Left hindlimb (tissue), 1 donor: ENCODE measurements around the gene GALNT9.
"Not testable (repeated sequence)": the region's sequence is repeated elsewhere in the genome, so short reads cannot be mapped to it uniquely, and the experiment has no call there.

Experiments
- DNase-seq: peaks from one replicate; pipeline ENCODE4 v3.0.0-alpha.2; 2018

The GALNT9 gene

DNA sequence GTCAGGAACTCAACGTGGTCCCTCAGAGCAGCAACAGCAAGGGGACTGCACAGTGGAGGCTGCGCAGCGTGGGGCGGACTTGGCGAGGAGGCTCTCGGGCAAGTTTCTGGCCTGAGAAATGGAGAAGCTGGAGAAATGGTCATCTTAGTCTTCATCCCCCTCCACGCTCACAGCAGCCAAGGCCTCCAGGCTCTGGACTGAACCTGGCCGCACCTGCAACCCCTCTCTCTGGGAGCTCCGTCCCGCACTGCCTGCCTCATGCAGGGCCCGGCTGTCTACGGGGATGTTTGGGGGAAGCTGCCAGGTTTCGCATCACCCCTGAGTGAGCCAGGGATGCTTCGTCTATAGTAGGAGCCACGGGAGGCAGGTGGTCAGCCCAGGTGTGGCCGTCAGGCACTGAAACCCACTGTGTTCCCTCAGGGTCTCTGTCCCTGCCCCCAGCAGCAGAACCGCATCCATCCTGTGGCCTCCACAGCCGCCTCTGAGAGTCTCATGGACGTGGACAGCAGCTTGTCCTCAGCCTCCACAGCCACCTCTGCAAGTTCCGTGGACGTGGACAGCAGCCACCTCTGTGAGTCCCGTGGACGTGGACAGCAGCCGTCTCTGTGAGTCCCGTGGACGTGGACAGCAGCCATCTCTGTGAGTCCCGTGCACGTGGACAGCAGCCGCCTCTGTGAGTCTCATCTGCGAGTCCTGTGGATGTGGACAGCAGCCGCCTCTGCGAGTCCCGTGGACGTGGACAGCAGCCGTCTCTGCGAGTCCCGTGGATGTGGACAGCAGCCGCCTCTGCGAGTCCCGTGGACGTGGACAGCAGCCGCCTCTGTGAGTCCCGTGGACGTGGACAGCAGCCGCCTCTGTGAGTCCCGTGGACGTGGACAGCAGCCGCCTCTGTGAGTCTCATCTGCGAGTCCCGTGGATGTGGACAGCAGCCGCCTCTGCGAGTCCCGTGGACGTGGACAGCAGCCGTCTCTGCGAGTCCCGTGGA is 29.1 kb upstream of the GALNT9 start:
- not testable (repeated sequence) for DNase-seq

DNA sequence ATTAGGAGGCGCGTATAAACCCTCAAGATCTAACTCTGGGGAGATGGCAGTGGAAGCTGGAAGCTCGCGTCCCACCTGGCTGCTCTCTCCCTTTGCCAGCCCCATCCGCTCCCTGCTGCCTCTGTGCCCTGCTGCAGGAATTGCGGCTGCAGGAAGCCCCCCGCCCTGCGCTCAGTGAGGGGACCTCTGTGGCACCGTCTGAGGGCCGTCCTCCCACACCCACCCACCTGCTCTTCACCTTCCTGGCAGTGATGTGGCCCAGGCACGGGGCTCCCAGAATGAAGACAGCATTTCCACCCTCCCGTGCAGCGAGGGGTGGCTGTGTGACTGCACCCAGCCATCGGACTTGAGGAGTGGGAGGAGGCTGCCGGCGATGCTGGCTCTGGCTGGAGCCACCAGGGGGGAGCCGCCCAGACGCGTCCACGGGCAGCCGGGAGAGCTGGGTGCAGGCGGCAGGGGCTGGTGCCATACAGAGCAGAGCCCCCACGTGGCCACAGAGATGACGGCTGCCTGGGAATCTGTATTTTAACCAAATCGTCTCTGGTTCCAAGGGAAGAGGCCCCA is 28.3 kb upstream of the GALNT9 start:
- DNase-seq, result no peak

DNA sequence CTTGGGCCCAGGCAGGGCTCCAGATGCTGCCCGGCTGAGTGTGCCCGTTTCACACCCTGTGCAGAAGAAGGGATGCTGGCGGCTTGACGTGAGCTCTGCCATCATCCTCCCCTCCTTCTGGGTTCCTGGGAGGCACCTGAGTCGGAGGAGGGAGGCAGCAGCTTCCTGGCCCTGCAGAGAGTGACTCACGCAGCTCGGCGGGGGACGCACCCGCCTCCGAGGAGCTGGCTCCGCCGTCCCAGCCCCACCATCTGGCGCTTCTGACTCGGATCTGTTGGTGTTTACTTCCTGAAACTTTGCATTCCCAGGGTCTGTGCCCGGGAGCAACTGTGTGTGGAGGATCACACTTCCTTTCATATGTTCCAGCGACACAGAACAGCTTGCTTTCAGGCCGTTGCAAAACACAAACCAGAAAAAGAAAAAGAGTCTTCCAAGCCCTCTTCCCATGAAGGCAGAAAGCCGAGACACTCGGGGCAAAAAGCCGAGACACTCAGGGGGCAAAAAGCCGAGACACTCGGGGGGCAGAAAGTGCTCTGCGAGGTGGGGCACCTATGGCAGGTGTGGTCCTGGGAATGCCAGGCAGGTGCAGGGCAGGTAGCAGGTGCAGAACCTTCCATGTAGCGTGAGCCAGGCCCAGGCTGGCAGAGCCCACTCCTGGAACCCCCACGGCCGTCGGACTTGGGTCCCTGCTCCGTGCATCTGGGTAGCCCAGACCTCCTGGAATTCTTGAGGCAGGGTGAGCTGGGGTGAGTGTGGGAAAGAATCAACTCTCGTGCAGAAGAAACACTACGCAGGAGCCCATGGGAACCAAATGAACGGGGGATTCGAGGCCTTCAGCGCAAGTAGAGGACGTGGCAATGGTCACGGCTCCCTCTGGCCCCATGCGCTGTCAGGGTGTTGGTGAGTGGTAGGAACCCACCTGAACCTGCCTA is 27.6 kb upstream of the GALNT9 start:
- peak; percentile 68 for DNase-seq

DNA sequence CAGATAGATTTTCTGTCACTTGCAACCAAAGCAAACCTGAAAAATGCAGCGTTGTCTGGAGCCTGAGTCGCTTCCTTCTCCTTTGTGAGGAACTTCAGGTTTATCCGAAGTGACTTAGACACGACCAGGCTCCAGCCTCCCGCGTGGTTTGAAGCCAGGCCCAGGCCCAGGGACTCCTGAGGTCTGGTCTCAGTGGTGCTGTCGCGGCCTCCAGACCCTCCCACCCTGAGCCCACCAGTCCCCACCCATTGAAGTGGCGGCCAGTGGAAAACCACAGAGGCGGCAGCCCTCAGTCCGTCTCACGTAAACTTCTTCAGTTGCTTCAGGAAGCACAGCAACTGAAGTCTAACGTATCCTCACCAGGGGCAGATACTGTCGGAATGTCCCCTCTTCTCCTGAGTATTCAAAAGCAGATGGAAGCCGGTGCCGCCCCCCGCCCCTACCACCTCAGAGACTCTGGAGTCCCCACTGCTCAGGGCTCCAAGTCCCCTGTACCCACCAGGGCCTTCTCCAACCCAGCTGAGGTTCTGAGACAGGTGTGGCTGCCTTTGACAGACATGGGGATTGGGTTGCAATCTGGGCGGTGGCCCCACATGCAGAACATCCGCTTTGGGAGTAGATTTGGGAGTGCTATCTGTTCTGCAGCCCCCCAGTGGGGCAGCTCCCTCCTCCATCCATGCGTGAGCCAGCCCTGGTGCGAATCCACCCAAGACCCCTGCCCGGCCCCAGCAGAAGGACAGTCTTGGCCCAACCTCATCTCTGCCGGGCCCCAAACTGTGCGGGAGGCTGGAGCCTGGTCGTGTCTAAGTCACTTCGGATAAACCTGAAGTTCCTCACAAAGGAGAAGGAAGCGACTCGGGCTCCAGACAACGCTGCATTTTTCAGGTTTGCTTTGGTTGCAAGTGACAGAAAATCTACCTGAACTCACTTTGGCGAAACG is 26.6 kb upstream of the GALNT9 start:
- no peak for DNase-seq

DNA sequence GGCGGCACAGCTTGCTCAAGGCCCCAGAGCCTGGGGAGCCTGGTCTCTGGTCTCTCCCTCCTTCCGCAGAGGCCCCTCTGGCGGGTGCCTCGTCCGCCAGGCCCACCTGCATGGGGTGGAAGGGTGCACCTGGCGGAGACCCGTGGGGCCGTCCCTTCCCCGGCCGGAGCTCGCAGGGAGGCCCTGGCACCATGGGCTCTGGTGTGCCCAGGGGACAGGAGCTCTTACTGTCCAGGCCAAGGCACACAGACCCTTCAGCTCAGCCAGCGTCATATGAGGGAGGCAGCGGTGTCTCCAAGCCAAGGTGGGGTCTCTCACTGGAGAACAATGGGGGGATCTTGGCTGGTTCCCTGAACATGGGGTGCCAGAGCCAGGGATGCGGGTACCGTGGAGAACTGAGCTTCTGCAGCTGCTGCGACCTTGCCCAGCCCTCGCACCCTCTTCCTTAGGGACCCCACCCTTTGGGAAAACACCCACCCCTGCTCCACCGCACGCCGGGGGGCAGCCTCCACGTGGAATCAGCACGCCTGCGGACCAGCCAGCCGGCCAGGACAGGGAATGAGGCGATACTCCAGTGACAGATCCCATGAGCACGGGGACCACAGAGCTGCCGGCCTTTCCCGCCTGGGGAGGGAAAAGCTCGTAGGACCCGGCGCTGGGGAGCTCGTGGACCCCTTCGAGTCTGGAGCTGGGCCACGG is 25.7 kb upstream of the GALNT9 start:
- DNase-seq, result no peak

DNA sequence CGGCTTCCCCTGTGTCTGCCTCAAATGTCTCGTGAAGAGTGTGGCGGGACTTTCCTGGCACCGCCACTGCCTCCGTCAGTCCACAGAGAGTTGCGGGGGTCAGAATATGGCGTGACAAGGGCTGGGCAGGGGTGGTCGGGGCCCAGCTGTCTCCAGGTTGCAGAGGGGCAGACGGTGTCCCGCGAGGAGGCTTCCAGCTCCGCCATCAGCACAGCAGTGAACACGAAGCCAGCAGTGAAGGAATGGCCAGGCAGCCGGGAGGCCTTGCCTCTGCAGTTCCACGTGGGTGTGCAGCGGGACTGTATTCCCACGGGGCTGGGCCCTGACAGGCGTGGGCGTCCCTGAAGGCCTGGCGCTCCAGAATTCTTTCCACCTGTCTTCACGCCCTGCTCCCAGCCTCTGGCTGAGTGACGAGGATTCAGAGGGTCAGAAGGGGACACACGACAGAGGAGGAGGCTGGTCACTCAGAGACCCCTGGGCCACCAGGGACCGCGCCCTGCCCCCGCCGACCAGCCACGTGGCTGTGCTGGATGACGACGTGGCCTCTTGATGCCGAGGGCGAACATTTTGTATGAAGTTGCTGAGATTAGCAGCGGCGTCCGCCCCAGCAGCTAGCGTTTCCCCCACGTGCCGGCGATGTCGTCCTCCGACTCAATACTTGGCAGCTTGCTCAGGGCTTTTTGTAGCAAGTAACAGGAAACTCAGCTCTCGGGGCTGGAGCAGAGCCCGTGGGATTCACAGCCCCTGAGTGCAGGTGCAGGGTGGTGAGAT is 25.0 kb upstream of the GALNT9 start:
- DNase-seq, result no peak

DNA sequence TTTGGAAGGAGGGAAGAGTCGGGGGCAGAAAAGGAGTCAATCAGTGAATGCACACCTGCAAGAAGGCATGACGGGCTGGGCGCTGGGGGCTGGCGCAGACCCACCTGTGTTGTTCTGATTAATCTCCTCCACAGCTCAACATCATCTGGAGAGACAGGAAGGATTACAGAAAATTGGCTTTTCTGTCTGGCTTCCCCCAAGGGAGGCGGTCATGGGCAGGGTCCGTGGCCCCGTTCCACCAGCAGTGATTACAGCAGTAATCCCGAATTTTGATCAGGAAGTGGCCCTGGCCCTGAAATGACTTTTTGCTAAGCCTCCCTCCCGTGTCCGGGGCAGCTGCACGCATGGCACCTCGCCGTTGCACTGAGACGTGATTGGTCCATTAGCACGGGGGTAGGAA is 24.4 kb upstream of the GALNT9 start:
- DNase-seq, result no peak

DNA sequence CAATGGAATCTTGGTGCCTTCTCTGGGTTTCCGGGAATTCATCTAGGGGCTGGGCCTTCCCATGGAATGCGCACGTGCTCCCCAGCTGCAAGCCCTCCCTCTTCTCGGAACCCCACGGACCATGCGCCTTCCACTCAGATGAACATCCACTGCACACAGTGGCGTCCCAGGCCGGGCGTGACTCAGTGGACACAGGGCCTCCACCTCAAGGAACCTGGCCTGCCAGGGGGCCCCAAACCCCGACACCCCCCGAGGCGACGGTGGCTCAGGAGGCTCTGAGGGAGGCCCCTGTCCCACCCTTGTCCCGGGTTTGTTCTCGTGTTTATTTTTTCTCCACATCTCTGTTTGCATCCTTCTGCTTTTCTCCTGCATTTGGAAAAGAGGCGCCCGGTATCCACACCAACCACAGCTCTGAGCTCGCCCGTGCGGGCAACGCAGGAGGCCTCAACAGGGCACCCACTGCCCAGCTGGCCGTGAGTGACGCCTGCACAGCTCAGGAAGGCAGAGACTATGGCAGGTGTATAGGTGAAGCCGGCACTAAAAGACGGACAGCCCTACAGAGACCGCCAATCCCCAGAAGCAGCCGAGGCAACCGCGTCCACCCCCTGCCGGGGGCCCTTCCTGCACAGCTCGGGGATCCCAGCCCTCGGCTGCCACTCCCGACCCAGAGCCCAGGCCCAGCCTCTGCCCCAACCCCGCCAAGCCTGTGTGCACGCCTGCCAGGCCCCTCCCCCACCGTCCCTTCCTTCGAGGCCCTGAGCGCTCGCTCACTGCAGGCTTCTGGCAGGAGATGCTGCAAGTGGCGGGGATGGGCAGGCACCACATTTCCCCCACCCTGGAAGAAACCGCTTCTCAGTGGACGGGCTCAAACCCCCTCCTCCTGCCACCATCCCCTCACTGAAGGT is 23.8 kb upstream of the GALNT9 start:
- no peak for DNase-seq

DNA sequence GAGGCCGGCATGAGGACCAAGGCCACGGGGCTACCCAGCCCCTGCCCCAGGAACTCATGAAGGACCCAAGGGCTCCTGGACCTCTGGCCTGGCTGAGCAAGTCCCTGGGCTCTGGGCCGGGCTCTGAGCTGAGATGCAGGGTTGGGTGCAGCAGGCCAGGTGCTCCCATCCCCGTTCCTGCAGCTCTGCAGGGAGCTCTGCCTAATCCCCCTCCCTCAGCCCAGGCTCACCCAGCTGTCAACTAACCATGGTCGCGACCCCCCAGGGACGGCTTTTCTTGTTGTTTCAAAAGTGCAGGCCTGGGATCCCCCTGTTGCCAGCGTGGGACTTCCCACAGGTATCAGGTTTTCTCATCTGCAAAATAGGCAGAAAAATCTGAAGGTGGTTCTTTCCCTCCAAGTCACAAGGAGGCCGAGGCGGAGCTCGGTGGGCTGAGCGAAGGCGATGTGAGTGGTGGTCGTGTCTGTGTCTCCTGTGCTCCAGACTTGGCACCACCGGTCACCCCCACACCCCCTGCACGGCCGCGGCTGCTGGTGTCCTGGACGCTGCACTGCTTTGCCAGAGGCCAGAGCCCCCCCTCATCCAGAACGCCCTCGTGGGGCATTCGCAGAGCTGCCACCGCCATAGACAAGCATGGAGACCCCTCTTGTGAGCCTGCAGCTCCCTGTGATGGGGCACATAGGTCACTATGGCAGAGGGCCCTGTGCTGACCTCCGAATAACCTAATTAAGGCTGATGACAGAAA is 22.5 kb upstream of the GALNT9 start:
- DNase-seq, result no peak

DNA sequence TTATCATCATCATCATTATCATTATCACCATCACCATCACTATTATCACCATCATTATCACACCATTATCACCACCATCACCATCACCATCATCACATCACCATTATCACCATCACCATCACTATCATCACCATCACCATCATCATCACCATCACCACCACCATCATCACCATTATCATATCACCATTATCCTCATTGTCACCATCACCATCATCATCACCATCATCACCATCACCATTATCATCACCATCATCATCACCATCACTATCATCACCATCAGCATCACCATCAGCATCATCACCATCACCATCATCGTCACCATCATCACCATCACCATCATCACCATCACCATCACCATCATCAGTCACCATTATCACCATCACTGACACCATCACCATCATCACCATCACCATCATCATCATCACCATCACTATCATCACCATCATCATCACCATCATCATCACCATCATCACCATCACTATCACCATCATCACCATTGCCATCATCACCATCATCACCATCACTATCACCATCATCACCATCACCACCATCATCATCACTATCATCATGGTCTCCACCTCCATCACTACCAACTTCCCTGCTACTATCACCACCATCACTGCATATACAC is 20.2 kb upstream of the GALNT9 start:
- DNase-seq, result no peak

DNA sequence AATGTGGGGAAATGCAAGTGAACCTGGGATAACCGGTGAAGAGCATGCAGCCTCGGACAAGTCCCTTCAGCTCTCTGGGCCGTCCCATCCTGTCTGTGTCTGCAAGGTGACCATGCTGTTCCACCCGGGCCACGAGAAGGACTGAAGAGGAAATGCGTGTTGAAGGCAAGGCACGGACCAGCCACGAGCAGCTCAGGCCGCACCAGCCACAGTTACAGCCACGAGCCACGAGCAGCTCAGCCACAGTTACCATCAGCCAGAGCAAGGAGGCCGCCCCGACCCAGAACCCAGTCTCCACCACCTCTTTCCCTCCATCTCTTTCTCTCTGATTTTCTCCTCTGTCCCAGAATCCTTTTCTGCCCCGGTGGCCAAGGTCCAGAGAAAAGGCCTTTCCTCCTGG is 18.8 kb upstream of the GALNT9 start:
- no peak for DNase-seq

DNA sequence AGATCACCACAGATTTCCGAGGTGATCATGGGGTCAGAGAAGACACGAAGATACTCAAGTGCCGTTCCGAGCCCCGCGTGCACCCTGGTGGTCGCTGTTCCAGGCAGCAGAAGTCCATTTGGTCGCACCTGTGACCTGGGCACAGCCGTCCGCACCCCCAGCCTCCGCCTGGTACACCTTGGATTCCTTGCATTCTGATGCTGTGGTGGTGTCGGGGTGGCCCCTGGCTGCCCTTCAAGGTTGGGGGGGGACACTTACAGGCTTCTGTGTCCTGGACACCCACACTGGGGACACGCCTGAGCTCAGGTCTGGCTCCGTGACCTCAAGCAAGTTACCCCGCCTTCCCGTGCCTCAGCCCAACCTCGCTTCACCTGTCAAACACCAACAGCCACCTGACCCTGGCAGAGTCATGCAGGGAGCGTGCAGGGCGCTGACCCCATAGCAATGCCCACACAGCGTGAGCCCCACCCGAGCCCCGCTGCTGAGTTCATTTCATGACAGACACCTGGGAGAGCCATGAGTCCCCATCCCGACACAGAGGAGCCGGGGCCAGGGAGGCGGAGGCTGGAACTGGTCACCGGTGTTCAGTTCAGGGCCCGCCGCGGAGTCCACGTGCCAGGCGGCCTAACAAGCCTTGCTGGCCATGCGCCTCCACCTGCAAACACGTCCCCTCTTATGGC is 17.9 kb upstream of the GALNT9 start:
- no peak for DNase-seq

DNA sequence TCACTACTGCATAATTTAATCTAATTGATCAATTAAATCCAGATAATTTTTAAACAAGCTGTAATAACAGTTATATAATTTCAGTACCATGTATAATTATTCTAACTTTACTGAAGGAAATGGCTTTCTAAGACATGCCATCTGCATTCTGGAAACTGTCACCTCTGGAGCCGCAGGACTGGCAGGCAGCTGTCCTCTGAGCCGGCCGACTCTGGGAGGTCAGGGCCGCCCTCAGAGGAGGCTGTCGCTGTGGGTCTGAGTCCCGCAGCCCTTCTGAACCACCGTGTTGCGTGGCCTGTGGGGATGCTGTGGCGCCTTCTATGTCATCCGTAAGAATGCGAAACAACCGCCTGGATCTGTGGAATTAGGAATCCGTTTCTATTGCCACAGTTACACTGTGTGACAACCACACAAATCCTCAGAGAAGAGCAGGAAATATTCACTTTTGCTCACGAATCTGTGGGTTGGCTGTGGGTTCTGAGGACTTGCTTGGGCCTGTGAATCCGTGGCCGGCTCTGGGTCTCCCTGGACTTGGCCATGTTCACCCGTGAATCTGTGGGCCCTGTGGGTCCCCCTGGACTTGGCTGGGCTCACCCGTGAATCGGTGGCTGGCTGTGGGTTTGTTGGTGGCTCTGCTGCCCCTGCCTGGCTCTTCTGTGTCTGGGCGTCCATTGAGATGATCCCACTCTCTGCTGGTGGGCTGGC is 17.2 kb upstream of the GALNT9 start:
- no peak for DNase-seq

DNA sequence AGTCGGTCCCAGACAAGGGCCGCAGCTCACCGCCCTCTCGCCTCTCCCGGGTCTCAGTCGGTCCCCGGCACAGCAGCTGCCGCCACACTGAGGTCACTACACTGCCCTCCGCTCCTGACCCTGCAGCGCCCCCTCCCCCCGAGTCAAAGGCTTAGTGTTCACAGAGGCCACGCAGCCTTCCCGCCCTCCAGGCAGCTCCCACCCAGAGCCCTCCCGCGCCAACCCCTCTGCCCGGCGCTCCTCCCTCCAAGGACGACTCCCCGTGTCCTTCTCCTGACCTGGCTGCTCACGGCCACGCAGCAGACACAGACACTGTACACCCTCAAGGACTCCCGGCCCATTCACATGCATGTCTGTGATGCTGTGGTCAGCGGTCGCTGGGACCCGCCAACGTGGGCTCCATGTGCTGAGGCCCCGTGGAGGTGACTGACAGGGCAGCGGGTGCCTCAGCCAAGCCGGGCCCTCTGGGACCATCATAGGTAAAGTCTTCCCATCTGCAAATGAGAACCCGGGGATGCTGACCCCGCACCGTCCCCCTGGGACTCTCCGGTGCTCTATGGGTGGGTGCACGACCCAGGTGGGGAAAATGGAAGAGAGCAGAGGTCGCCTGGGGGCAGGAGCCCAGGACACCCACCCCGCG is 16.3 kb upstream of the GALNT9 start:
- no peak for DNase-seq

DNA sequence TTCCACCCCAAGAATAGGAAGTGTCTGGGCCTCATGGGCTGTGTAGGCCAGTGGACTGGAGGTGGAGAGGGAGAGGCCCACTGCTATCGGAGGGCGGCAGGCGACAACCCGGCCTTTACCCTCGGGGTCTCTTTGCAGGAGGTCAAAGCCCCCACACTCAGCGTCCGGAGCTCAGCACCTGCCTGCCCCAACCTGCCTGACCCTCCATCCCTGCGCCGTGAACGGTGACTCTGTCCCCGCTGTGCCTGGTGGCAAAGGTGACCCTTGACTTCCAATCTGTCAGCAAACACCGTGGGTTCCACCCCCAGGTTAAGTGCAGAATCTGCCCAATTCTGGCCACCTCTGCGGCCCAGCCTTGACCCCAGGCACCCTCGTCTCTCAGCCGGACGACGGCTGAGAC is 15.7 kb upstream of the GALNT9 start:
- no peak for DNase-seq

DNA sequence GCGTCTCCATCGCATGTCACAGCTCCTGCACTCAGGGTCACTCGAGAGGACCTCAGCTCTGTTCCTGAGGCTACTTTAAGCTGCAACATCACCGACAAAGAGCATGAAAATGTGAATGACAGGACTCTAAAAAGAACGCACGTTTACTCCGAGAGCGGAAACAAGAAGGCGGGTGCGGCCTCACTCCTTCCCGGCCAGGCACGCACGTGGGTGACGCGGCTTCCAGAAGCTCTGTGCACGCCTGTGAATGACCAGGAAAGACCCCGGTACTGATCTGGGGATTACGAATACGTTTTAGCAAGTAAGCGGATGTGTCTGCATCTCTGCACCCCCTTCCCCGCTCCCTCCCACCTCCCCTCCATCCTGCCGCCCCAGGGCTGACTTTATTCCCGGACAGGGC is 15.2 kb upstream of the GALNT9 start:
- DNase-seq, result no peak

DNA sequence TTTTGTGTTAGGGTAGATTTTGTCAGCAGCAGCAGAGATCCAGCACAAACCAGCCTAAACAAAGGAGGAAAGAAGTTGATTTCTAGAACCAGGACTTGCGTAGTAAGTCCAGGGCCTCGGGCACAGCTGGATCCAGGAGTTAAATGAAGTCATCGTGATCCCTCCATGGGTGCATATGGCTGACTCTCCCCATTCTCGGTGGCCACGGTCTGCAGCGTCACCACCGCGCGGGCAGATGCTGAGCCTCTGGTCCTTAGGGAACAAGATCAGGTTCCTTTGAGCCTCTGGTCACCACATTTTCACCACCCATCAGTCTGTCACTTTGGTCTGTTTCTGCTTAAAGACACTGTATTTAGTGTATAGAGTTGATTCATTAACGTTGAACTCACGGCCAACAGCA is 14.8 kb upstream of the GALNT9 start:
- no peak for DNase-seq
